PC-9 (cell line): ENCODE results near the gene AMZ1. TPM values are rescaled to one million over a fixed set of nuclear protein-coding genes. Genes with fewer than 3 reads are reported as not detected.

Experiments used
- BruUV-seq: library from RNA; stranded (reverse); fragments of 400-500 nt; replicated peaks from 2 replicates; lab custom pipeline; 2021; lab: Mats Ljungman, UMichigan
- CTCF ChIA-PET: fragments of 300-600 bp; sonication (Branson Sonifier 250); formaldehyde crosslinking; loops from one replicate; lab custom pipeline; 2022; ENCODE audit warnings: antibody characterized with exemption; lab: Charles Lee
- POLR2A ChIA-PET: fragments of 300-600 bp; sonication (Branson Sonifier 250); formaldehyde crosslinking; loops from one replicate; lab custom pipeline; 2022; ENCODE audit warnings: antibody characterized with exemption; ENCODE audit not compliant: unreplicated experiment; lab: Charles Lee
- DNase-seq, 2 experiments: peaks; one replicate each; pipeline versions ENCODE4 v3.0.0 to v3.0.0-alpha.2; 2015 to 2022; ENCODE audit warnings: mixed read lengths in 1 of 2
- H2AFZ ChIP-seq: fragments of 200-600 bp; sonication (generic); 2 replicates; pipeline ENCODE4 v1.8.1; 2017; ENCODE audit warnings: antibody characterized with exemption
- H3F3A ChIP-seq: fragments of 200-600 bp; sonication (generic); 2 replicates; pipeline ENCODE4 v1.8.1; 2017; ENCODE audit warnings: antibody characterized with exemption, mild to moderate bottlenecking, low read depth; ENCODE audit not compliant: insufficient read depth
- H3K27ac ChIP-seq: fragments of 200-600 bp; sonication (generic); 2 replicates; pipeline ENCODE4 v1.6.1; 2016; ENCODE audit warnings: mixed run types
- H3K27me3 ChIP-seq: fragments of 200-600 bp; sonication (generic); 2 replicates; pipeline ENCODE4 v1.6.1; 2016; ENCODE audit warnings: low read depth, mixed run types; ENCODE audit not compliant: insufficient read depth
- H3K36me3 ChIP-seq: fragments of 200-600 bp; sonication (generic); 2 replicates; pipeline ENCODE4 v1.6.1; 2016; ENCODE audit warnings: low read depth, mixed run types
- H3K4me1 ChIP-seq: fragments of 200-600 bp; sonication (generic); replicated peaks from 2 replicates; pipeline ENCODE4 v1.6.1; 2016; ENCODE audit warnings: mixed run types; ENCODE audit not compliant: insufficient read depth
- H3K4me2 ChIP-seq: fragments of 200-600 bp; sonication (generic); 2 replicates; pipeline ENCODE4 v1.6.1; 2017; ENCODE audit warnings: mixed run types
- H3K4me3 ChIP-seq: fragments of 200-600 bp; sonication (generic); 2 replicates; pipeline ENCODE4 v1.6.1; 2016; ENCODE audit warnings: mixed run types
- H3K79me2 ChIP-seq: fragments of 200-600 bp; sonication (generic); 2 replicates; pipeline ENCODE4 v1.6.1; 2017; ENCODE audit warnings: low read depth, mixed run types
- H3K9me2 ChIP-seq: fragments of 200-600 bp; sonication (generic); 2 replicates; pipeline ENCODE4 v1.8.1; 2017; ENCODE audit warnings: mild to moderate bottlenecking; ENCODE audit not compliant: insufficient read depth
- H3K9me3 ChIP-seq: fragments of 200-600 bp; sonication (generic); 2 replicates; pipeline ENCODE4 v1.8.1; 2016; ENCODE audit warnings: low read depth; ENCODE audit not compliant: insufficient read depth
- H4K20me1 ChIP-seq: fragments of 200-600 bp; sonication (generic); 2 replicates; pipeline ENCODE4 v1.8.1; 2017; ENCODE audit not compliant: insufficient read depth
- EZH2 ChIP-seq: fragments of 200-600 bp; sonication (generic); IDR thresholded peaks from 2 replicates; pipeline ENCODE4 v1.8.0; 2017; ENCODE audit warnings: antibody characterized with exemption, low read depth
- intact Hi-C: fragments of 100-400 bp; cut with micrococcal nuclease; formaldehyde crosslinking; loops from one replicate; pipeline ENCODE4 v1.10.0; 2022; ENCODE audit not compliant: unreplicated experiment
- total RNA-seq: library from RNA; stranded (reverse); gene quantifications from 2 replicates; pipeline ENCODE4 v1.2.3, GENCODE V29; 2021
- TF ChIP-seq, protein P1 (sequence below): fragments of 200-600 bp; sonication (generic); conservative IDR thresholded peaks from 2 replicates; pipeline ENCODE4 v1.6.1; 2017; ENCODE audit warnings: mixed run types, antibody characterized with exemption, mild to moderate bottlenecking, moderate library complexity

AMZ1 gene
- total RNA-seq, 1 experiment from 2014 or later, result not detected

GRCh38 chr7:2710901-2711551, 23.0 kb downstream of the AMZ1 start:
- no TSS peak for BruUV-seq
- Histone ChIP-seq H3K9me2 (no peaks in the 10 kb centered on the region), H3K9me3 (no peaks in the 10 kb centered on the region), H3K4me3 (no peak overlapping the region), H2AFZ (no peak overlapping the region), H3K4me2 (no peak overlapping the region), H3F3A (peaks cover 7% of the 10 kb centered on the region; the same call in 1 of the 2 replicates), H3K4me1 (no peaks in the 10 kb centered on the region), H4K20me1 (no peaks in the 10 kb centered on the region), H3K27me3 (no peaks in the 10 kb centered on the region), H3K79me2 (no peaks in the 10 kb centered on the region), H3K27ac (no peak overlapping the region), H3K36me3 (no peaks in the 10 kb centered on the region)
- ChIA-PET CTCF (interaction anchor here (0.6 to 1.7 kb wide), 5 partner anchors 40 to 1042 kb away, joined by 3 to 11 read pairs (median 4); no protein-coding TSS in a partner anchor), POLR2A (interaction anchor here (0.6 to 0.7 kb wide), 2 partner anchors 19 to 159 kb away, joined by 4 to 6 read pairs; no protein-coding TSS in a partner anchor)
- DNase-seq, result no peak
- no peak for TF ChIP-seq EZH2
- TF ChIP-seq, protein P1, sequence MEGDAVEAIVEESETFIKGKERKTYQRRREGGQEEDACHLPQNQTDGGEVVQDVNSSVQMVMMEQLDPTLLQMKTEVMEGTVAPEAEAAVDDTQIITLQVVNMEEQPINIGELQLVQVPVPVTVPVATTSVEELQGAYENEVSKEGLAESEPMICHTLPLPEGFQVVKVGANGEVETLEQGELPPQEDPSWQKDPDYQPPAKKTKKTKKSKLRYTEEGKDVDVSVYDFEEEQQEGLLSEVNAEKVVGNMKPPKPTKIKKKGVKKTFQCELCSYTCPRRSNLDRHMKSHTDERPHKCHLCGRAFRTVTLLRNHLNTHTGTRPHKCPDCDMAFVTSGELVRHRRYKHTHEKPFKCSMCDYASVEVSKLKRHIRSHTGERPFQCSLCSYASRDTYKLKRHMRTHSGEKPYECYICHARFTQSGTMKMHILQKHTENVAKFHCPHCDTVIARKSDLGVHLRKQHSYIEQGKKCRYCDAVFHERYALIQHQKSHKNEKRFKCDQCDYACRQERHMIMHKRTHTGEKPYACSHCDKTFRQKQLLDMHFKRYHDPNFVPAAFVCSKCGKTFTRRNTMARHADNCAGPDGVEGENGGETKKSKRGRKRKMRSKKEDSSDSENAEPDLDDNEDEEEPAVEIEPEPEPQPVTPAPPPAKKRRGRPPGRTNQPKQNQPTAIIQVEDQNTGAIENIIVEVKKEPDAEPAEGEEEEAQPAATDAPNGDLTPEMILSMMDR, result no peak
- intact Hi-C loops, result no loop called here

GRCh38 chr7:2711895-2712675, 24.1 kb downstream of the AMZ1 start:
- Histone ChIP-seq H3K4me1 (no peaks in the 10 kb centered on the region), H3K79me2 (no peaks in the 10 kb centered on the region), H3K4me2 (no peak overlapping the region), H3F3A (peaks cover 3% of the 10 kb centered on the region; the same call in 1 of the 2 replicates), H3K36me3 (0 out of 2 replicates have a peak, but pooled peaks cover 3% of the 10 kb centered on the region), H3K9me2 (no peaks in the 10 kb centered on the region), H3K27me3 (no peaks in the 10 kb centered on the region), H3K4me3 (no peak overlapping the region), H4K20me1 (no peaks in the 10 kb centered on the region), H2AFZ (no peak overlapping the region), H3K9me3 (no peaks in the 10 kb centered on the region), H3K27ac (no peak overlapping the region)
- POLR2A ChIA-PET, result no interaction called here
- TF ChIP-seq, protein P1, result no peak
- TF ChIP-seq EZH2, result no peak
- intact Hi-C loops, result no loop called here
- BruUV-seq, result no TSS peak
- CTCF ChIA-PET, result no interaction called here
- DNase-seq, result no peak

- intact Hi-C loops, result no loop called here
- Histone ChIP-seq H3K9me3 (no peaks in the 10 kb centered on the region), H3K79me2 (no peaks in the 10 kb centered on the region), H3F3A (no peaks in the 10 kb centered on the region; the same call in 1 of the 2 replicates), H2AFZ (no peak overlapping the region), H3K4me1 (no peaks in the 10 kb centered on the region), H3K27ac (no peak overlapping the region), H3K4me3 (no peak overlapping the region), H3K27me3 (no peaks in the 10 kb centered on the region), H3K4me2 (no peak overlapping the region), H3K9me2 (no peaks in the 10 kb centered on the region), H3K36me3 (0 out of 2 replicates have a peak, but pooled peaks cover 3% of the 10 kb centered on the region), H4K20me1 (no peaks in the 10 kb centered on the region)
- BruUV-seq, result no TSS peak
- POLR2A ChIA-PET, result no interaction called here
- TF ChIP-seq, protein P1, result no peak
- TF ChIP-seq EZH2, result no peak
- CTCF ChIA-PET, result no interaction called here
- no peak for DNase-seq
Measured at GRCh38 chr7:2713370-2713769, 25.4 kb downstream of the AMZ1 start.
